PC-9 (cell line): ENCODE results near the gene CEACAM18. TPM values are rescaled to one million over a fixed set of nuclear protein-coding genes. Genes with fewer than 3 reads are reported as not detected.

Experiments used
- BruUV-seq: library from RNA; stranded (reverse); fragments of 400-500 nt; replicated peaks from 2 replicates; lab custom pipeline; 2021; lab: Mats Ljungman, UMichigan
- CTCF ChIA-PET: fragments of 300-600 bp; sonication (Branson Sonifier 250); formaldehyde crosslinking; loops from one replicate; lab custom pipeline; 2022; ENCODE audit warnings: antibody characterized with exemption; lab: Charles Lee
- POLR2A ChIA-PET: fragments of 300-600 bp; sonication (Branson Sonifier 250); formaldehyde crosslinking; loops from one replicate; lab custom pipeline; 2022; ENCODE audit warnings: antibody characterized with exemption; ENCODE audit not compliant: unreplicated experiment; lab: Charles Lee
- DNase-seq, 2 experiments: peaks; one replicate each; pipeline versions ENCODE4 v3.0.0 to v3.0.0-alpha.2; 2015 to 2022; ENCODE audit warnings: mixed read lengths in 1 of 2
- H2AFZ ChIP-seq: fragments of 200-600 bp; sonication (generic); 2 replicates; pipeline ENCODE4 v1.8.1; 2017; ENCODE audit warnings: antibody characterized with exemption
- H3F3A ChIP-seq: fragments of 200-600 bp; sonication (generic); 2 replicates; pipeline ENCODE4 v1.8.1; 2017; ENCODE audit warnings: antibody characterized with exemption, mild to moderate bottlenecking, low read depth; ENCODE audit not compliant: insufficient read depth
- H3K27ac ChIP-seq: fragments of 200-600 bp; sonication (generic); 2 replicates; pipeline ENCODE4 v1.6.1; 2016; ENCODE audit warnings: mixed run types
- H3K27me3 ChIP-seq: fragments of 200-600 bp; sonication (generic); 2 replicates; pipeline ENCODE4 v1.6.1; 2016; ENCODE audit warnings: low read depth, mixed run types; ENCODE audit not compliant: insufficient read depth
- H3K36me3 ChIP-seq: fragments of 200-600 bp; sonication (generic); 2 replicates; pipeline ENCODE4 v1.6.1; 2016; ENCODE audit warnings: low read depth, mixed run types
- H3K4me1 ChIP-seq: fragments of 200-600 bp; sonication (generic); replicated peaks from 2 replicates; pipeline ENCODE4 v1.6.1; 2016; ENCODE audit warnings: mixed run types; ENCODE audit not compliant: insufficient read depth
- H3K4me2 ChIP-seq: fragments of 200-600 bp; sonication (generic); 2 replicates; pipeline ENCODE4 v1.6.1; 2017; ENCODE audit warnings: mixed run types
- H3K4me3 ChIP-seq: fragments of 200-600 bp; sonication (generic); 2 replicates; pipeline ENCODE4 v1.6.1; 2016; ENCODE audit warnings: mixed run types
- H3K79me2 ChIP-seq: fragments of 200-600 bp; sonication (generic); 2 replicates; pipeline ENCODE4 v1.6.1; 2017; ENCODE audit warnings: low read depth, mixed run types
- H3K9me2 ChIP-seq: fragments of 200-600 bp; sonication (generic); 2 replicates; pipeline ENCODE4 v1.8.1; 2017; ENCODE audit warnings: mild to moderate bottlenecking; ENCODE audit not compliant: insufficient read depth
- H3K9me3 ChIP-seq: fragments of 200-600 bp; sonication (generic); 2 replicates; pipeline ENCODE4 v1.8.1; 2016; ENCODE audit warnings: low read depth; ENCODE audit not compliant: insufficient read depth
- H4K20me1 ChIP-seq: fragments of 200-600 bp; sonication (generic); 2 replicates; pipeline ENCODE4 v1.8.1; 2017; ENCODE audit not compliant: insufficient read depth
- EZH2 ChIP-seq: fragments of 200-600 bp; sonication (generic); IDR thresholded peaks from 2 replicates; pipeline ENCODE4 v1.8.0; 2017; ENCODE audit warnings: antibody characterized with exemption, low read depth
- intact Hi-C: fragments of 100-400 bp; cut with micrococcal nuclease; formaldehyde crosslinking; loops from one replicate; pipeline ENCODE4 v1.10.0; 2022; ENCODE audit not compliant: unreplicated experiment
- total RNA-seq: library from RNA; stranded (reverse); gene quantifications from 2 replicates; pipeline ENCODE4 v1.2.3, GENCODE V29; 2021
- TF ChIP-seq, protein P1 (sequence below): fragments of 200-600 bp; sonication (generic); conservative IDR thresholded peaks from 2 replicates; pipeline ENCODE4 v1.6.1; 2017; ENCODE audit warnings: mixed run types, antibody characterized with exemption, mild to moderate bottlenecking, moderate library complexity

CEACAM18 gene
- total RNA-seq, 1 experiment from 2014 or later, result not detected

GRCh38 chr19:51488491-51488890 is 10.2 kb downstream of the CEACAM18 start:
- Histone ChIP-seq H2AFZ (no peak overlapping the region), H3K27ac (no peak overlapping the region), H3K4me2 (no peak overlapping the region), H3K27me3 (peaks cover 70% of the 10 kb centered on the region), H4K20me1 (no peaks in the 10 kb centered on the region), H3F3A (no peaks in the 10 kb centered on the region), H3K4me1 (no peaks in the 10 kb centered on the region), H3K4me3 (no peak overlapping the region), H3K36me3 (no peaks in the 10 kb centered on the region), H3K9me2 (no peaks in the 10 kb centered on the region), H3K9me3 (no peaks in the 10 kb centered on the region), H3K79me2 (no peaks in the 10 kb centered on the region)
- DNase-seq, result no peak
- BruUV-seq, result no TSS peak
- intact Hi-C loops, result no loop called here
- TF ChIP-seq EZH2, result no peak
- TF ChIP-seq, protein P1, sequence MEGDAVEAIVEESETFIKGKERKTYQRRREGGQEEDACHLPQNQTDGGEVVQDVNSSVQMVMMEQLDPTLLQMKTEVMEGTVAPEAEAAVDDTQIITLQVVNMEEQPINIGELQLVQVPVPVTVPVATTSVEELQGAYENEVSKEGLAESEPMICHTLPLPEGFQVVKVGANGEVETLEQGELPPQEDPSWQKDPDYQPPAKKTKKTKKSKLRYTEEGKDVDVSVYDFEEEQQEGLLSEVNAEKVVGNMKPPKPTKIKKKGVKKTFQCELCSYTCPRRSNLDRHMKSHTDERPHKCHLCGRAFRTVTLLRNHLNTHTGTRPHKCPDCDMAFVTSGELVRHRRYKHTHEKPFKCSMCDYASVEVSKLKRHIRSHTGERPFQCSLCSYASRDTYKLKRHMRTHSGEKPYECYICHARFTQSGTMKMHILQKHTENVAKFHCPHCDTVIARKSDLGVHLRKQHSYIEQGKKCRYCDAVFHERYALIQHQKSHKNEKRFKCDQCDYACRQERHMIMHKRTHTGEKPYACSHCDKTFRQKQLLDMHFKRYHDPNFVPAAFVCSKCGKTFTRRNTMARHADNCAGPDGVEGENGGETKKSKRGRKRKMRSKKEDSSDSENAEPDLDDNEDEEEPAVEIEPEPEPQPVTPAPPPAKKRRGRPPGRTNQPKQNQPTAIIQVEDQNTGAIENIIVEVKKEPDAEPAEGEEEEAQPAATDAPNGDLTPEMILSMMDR, result no peak
- ChIA-PET POLR2A (no interaction called here), CTCF (no interaction called here)

DNA sequence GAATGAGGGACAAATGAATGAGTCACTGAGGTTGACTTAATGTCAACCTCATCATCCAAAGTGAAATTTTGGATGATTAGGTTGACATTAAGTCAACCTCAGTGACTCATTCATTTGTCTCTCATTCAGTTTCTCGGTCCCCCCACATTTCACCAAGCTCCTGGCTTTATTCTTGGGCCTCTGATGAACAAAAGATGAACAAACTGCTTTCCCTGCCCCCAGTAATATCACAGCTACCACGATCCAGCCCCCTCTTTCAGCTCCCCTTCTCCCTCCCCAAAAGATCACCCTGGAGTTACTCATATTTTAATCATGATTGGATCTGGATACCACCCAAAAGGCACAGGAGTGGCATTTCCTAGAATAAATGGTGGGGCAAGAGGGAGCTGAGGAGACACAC is 10.8 kb downstream of the CEACAM18 start:
- BruUV-seq, result no TSS peak
- no peak overlapping the region for H3K4me3 ChIP-seq

DNA sequence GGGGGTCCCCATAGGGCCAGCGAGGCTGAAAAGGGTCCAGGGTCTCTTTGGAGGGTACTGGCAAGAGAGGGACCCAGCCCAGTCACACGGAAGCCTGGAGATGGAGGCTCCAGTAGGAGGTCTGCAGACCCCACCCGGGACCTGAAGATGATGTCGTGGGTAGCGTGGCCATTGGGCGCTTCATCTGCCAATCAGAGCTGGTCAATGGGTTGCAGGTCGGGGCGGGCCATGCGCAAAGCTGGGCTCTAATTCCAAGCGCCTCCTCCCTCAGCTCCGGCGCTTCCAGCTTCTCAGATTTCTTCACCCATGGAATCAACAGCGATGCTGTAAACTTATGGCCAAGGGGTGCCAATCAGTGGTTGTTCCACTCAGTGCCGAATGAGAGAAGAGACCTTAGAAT is 12.3 kb downstream of the CEACAM18 start:
- Histone ChIP-seq H3K4me1 (no peaks in the 10 kb centered on the region), H3K4me3 (no peak overlapping the region), H2AFZ (no peak overlapping the region), H3F3A (no peaks in the 10 kb centered on the region), H3K79me2 (no peaks in the 10 kb centered on the region), H3K27me3 (peaks cover 78% of the 10 kb centered on the region), H3K27ac (no peak overlapping the region), H3K9me3 (no peaks in the 10 kb centered on the region), H4K20me1 (no peaks in the 10 kb centered on the region), H3K9me2 (no peaks in the 10 kb centered on the region), H3K36me3 (no peaks in the 10 kb centered on the region), H3K4me2 (no peak overlapping the region)
- ChIA-PET CTCF (no interaction called here), POLR2A (no interaction called here)
- no peak for TF ChIP-seq EZH2
- TF ChIP-seq, protein P1, result no peak
- BruUV-seq, result no TSS peak
- DNase-seq, result no peak
- intact Hi-C loops, result no loop called here

More for the DNA sequence above, 10.8 kb downstream of the CEACAM18 start:
- Histone ChIP-seq H2AFZ (no peak overlapping the region), H3K4me2 (no peak overlapping the region), H4K20me1 (no peaks in the 10 kb centered on the region), H3K9me3 (no peaks in the 10 kb centered on the region), H3K27me3 (peaks cover 70% of the 10 kb centered on the region), H3K27ac (no peak overlapping the region), H3F3A (no peaks in the 10 kb centered on the region), H3K36me3 (no peaks in the 10 kb centered on the region), H3K4me1 (no peaks in the 10 kb centered on the region), H3K79me2 (no peaks in the 10 kb centered on the region), H3K9me2 (no peaks in the 10 kb centered on the region)
- DNase-seq, result no peak
- CTCF ChIA-PET, result no interaction called here
- TF ChIP-seq EZH2, result no peak
- TF ChIP-seq, protein P1, result no peak
- intact Hi-C loops, result no loop called here
- POLR2A ChIA-PET, result no interaction called here
